OCI-LY7 (cell line): ENCODE data around the gene ACTL9.

ENCODE experiments used
- CTCF ChIP-seq: fragments of 200-600 bp; sonication (generic); conservative IDR thresholded peaks from 2 replicates; pipeline ENCODE4 v1.5.1; 2014; ENCODE audit warnings: mild to moderate bottlenecking, antibody characterized with exemption, low read length, moderate library complexity, mixed read lengths
- EZH2phosphoT487 ChIP-seq: fragments of 200-600 bp; sonication (generic); IDR thresholded peaks from 2 replicates; pipeline ENCODE4 v1.6.1; 2018; ENCODE audit warnings: low read depth, borderline replicate concordance, mild to moderate bottlenecking, mixed run types, antibody characterized with exemption, low read length, moderate library complexity, mixed read lengths

GRCh38 chr19:8695911-8696310 lies 2.7 kb downstream of the ACTL9 start:
- TF ChIP-seq CTCF (no peak), EZH2phosphoT487 (no peak)
